Measurements from ENCODE around the gene TFCP2L1. TPM values are rescaled to one million over a fixed set of nuclear protein-coding genes. Genes with fewer than 3 reads are reported as not detected.
"Not testable (repeated sequence)": the region's sequence is repeated elsewhere in the genome, so short reads cannot be mapped to it uniquely, and the experiment has no call there.

The TFCP2L1 gene
- 10 to 100 TPM in 3 of 4 donors, 1 to 10 TPM in 1; 1.0 to 60.3 (median 53.8) TPM for polyA plus RNA-seq (ENCODE audit: insufficient read length in 4 of 4)

DNA sequence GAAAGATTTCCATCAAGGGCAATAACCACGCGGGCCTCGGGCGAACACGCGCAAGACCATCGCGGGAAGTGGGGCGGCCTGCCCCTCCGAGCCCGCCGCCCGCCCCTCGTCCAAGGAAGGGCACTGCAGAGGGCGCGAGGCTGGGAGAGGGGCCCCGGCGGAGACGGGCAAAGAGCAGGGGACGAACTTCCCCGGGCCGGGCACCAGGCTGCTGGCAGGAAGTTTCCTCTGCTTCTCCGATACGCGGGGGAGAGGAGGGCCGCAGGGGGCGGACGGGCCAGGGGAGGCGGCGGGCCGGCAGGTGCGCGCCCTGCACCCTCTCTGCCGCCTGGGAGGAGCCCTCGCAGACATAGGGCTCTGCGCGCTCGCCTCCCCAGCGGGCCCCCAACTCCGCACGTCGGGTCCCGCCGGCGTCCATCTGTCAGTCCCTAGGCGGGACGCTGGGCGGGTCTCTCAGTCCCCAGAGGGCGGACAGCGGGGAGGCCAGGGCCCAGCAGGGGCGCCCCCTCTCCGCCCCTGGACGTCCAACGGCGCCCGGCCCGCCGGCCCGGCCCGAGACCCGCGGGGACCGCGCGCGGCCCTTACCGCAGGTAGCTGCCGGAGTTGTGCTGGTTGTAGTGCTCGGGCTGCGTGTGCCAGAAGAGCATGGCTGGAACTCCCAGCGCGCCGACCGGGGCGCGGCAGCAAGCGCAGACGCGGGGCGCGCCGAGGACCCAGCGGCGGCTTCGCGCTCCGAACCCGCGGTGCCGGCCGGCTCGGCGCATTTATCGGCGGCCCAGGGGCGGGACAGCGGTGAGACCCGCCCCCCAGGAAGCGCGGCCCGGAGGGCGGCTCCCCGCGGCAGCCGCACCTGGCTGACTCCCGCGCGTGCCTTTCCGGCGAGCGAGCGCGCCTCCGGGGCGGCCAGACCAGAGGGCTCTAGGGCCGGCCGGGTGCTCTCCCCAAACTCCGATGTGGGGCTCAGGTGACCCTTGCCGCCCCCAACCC is at the start of gene TFCP2L1:
TSS of gene TFCP2L1 (minus strand) at position 740 of the 987 bp plus-strand sequence. CDS start at position 647, 93 bp downstream.
- DNase-seq (ENCODE audit: low read depth in 4 of 4, low spot score in 3 of 4): no peak

GRCh38 chr2:121333834-121334558 is 49.0 kb upstream of the TFCP2L1 start:
- DNase-seq (ENCODE audit: low read depth in 4 of 4, low spot score in 3 of 4): no peak

- DNase-seq (ENCODE audit: low read depth in 4 of 4, low spot score in 3 of 4): no peak
Measured at GRCh38 chr2:121333231-121333630, 48.2 kb upstream of the TFCP2L1 start.

GRCh38 chr2:121331324-121331723 is 46.3 kb upstream of the TFCP2L1 start:
- DNase-seq (ENCODE audit: low read depth in 4 of 4, low spot score in 3 of 4): not testable (repeated sequence)

GRCh38 chr2:121330921-121331320 is 45.9 kb upstream of the TFCP2L1 start:
- DNase-seq (ENCODE audit: low read depth in 4 of 4, low spot score in 3 of 4): no peak

GRCh38 chr2:121329786-121330185 is 44.8 kb upstream of the TFCP2L1 start:
- DNase-seq (ENCODE audit: low read depth in 4 of 4, low spot score in 3 of 4): no peak

GRCh38 chr2:121326628-121327027 is 41.6 kb upstream of the TFCP2L1 start:
- no peak for DNase-seq (ENCODE audit: low read depth in 4 of 4, low spot score in 3 of 4)

DNA sequence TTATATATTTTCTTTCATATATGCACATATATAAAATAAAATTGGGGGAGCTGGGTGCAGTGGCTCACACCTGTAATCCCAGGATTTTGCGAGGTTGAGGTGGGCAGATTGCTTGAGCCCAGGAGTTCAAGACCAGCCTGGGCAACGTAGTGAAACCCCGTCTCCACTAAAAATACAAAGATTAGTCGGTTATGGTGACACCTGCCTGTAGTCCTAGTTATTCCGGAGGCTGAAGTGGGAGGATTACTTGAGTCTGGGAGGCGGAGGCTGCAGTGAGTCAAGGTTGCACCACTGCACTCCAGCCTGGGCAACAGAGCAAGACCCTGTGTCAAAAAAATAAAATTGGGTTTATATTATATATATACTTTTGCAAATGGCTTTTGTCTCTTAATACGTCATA is 39.6 kb upstream of the TFCP2L1 start:
- DNase-seq (ENCODE audit: low read depth in 4 of 4, low spot score in 3 of 4): no peak

- no peak for DNase-seq (ENCODE audit: low read depth in 4 of 4, low spot score in 3 of 4)
Measured at GRCh38 chr2:121321476-121321875, 36.5 kb upstream of the TFCP2L1 start.

DNA sequence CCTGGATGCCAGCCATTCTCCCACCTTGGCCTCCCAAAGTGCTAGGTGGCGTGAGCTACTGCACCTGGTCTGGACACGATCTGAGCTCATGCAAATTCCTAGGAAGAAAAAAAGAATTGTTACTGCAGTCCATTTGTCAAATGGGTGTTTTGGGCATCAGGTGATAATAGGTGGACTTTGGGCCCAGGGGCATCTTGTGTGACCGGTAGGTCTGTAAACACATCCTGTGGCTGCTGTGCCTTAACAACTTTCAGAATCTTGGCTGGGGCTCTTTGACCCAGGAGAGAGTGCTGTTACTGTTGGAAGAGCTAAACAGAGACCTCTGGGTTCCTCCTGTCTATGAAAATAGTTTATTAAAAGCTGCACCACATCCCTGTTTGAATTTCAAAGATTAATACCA is 34.9 kb upstream of the TFCP2L1 start:
- no peak for DNase-seq (ENCODE audit: low read depth in 4 of 4, low spot score in 3 of 4)

- DNase-seq (ENCODE audit: low read depth in 4 of 4, low spot score in 3 of 4): no peak
Measured at GRCh38 chr2:121316986-121317385, 32.0 kb upstream of the TFCP2L1 start.

DNA sequence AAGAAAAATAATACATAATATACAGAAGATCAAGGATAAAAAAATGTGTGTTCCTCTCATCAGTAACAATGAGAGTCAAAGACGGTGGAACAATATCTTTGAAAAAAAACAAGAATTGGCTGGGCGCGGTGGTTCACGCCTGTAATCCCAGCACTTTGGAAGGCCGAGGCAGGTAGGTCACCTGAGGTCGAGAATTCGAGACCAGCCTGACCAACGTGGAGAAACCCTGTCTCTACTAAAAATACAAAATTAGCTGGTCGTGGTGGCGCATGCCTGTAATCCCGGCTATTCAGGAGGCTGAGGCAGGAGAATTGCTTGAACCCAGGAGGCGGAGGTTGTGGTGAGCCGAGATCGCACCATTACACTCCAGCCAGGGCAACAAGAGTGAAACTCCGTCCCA is 28.7 kb upstream of the TFCP2L1 start:
- DNase-seq (ENCODE audit: low read depth in 4 of 4, low spot score in 3 of 4): not testable (repeated sequence)

GRCh38 chr2:121309801-121310200 is 24.8 kb upstream of the TFCP2L1 start:
- DNase-seq (ENCODE audit: low read depth in 4 of 4, low spot score in 3 of 4): no peak

- DNase-seq (ENCODE audit: low read depth in 4 of 4, low spot score in 3 of 4): no peak
Measured at GRCh38 chr2:121309323-121309722, 24.3 kb upstream of the TFCP2L1 start.

- DNase-seq (ENCODE audit: low read depth in 4 of 4, low spot score in 3 of 4): no peak
Measured at GRCh38 chr2:121307048-121307447, 22.0 kb upstream of the TFCP2L1 start.

- no peak for DNase-seq (ENCODE audit: low read depth in 4 of 4, low spot score in 3 of 4)
Measured at GRCh38 chr2:121304941-121305340, 19.9 kb upstream of the TFCP2L1 start.

- no peak for DNase-seq (ENCODE audit: low read depth in 4 of 4, low spot score in 3 of 4)
Measured at GRCh38 chr2:121303531-121304263, 18.7 kb upstream of the TFCP2L1 start.

- not testable (repeated sequence) for DNase-seq (ENCODE audit: low read depth in 4 of 4, low spot score in 3 of 4)
Measured at GRCh38 chr2:121301190-121301589, 16.2 kb upstream of the TFCP2L1 start.

GRCh38 chr2:121298476-121298875 is 13.5 kb upstream of the TFCP2L1 start:
- no peak for DNase-seq (ENCODE audit: low read depth in 4 of 4, low spot score in 3 of 4)

- DNase-seq (ENCODE audit: low read depth in 4 of 4, low spot score in 3 of 4): not testable (repeated sequence)
Measured at GRCh38 chr2:121297866-121298265, 12.9 kb upstream of the TFCP2L1 start.

Measured in left renal pelvis (tissue), 4 donors.